ENCODE results near the gene SYT8.

SYT8 gene, protein sequence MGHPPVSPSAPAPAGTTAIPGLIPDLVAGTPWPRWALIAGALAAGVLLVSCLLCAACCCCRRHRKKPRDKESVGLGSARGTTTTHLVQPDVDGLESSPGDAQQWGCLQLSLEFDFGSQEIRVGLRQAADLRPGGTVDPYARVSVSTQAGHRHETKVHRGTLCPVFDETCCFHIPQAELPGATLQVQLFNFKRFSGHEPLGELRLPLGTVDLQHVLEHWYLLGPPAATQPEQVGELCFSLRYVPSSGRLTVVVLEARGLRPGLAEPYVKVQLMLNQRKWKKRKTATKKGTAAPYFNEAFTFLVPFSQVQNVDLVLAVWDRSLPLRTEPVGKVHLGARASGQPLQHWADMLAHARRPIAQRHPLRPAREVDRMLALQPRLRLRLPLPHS

GRCh38 chr11:1834779-1835670 is at the start of gene SYT8:
Gene SYT8 (plus strand): TSS chr11:1834990. CDS start chr11:1835106, 116 bp downstream.
- in situ Hi-C loops (cut with HindIII; ENCODE audit: low pct_ligation_motif_present, low sequenced_read_pairs), result no loop called here
- DNase-seq, result no peak
- Histone ChIP-seq H3K27me3 (replicated peaks) (no peaks in the 10 kb centered on the region), H3K36me3 (replicated peaks) (no peaks in the 10 kb centered on the region), H3K4me3 (ENCODE audit: low read depth, low read length) (no peak within 1 kb of the TSS), H3K27ac (no peak within 1 kb of the TSS)
- no peak for TF ChIP-seq CTCF (IDR thresholded peaks at IDR 0.05; ENCODE audit: low read depth, low read length, missing control alignments)

DNA sequence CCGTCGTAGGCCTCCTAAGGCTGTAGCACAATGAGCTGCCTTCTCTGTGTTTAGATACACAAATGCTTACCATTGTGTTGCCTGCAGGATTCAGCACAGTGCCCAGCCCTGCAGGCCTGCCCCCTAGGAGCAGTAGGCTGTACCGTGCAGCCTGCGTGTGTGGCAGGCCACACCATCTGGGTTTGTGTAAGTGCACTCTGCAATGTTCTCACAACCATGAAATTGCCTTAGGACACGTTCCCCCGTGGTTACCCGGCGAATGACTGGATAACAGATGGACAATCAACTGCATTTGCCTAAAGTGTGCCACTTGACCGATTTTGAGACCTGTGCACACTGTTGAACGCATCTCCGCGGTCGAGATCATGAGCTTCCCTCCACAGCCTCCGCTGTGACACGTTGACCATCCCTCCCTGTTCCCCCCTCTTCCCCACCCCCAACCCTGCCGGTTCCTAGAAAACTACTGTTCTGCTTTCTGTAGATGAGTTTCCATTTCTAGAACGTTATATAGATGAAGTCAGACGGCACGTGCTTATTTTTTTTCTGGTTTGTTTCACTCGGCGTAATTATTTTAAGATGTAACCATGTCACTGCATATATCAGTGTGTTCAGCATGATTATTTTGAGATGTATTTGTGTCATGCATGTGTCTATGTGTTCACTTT is 48.9 kb upstream of the SYT8 start:
- DNase-seq, result no peak
- Histone ChIP-seq H3K4me3 (ENCODE audit: low read depth, low read length) (no peak overlapping the region), H3K27me3 (replicated peaks) (no peaks in the 10 kb centered on the region), H3K27ac (no peak overlapping the region), H3K36me3 (replicated peaks) (no peaks in the 10 kb centered on the region)
- TF ChIP-seq CTCF (IDR thresholded peaks at IDR 0.05; ENCODE audit: low read depth, low read length, missing control alignments), result no peak
- in situ Hi-C loops (cut with HindIII; ENCODE audit: low pct_ligation_motif_present, low sequenced_read_pairs), result no loop called here

- TF ChIP-seq CTCF (IDR thresholded peaks at IDR 0.05; ENCODE audit: low read depth, low read length, missing control alignments), result no peak
- Histone ChIP-seq H3K4me3 (ENCODE audit: low read depth, low read length) (no peak overlapping the region), H3K27me3 (replicated peaks) (no peaks in the 10 kb centered on the region), H3K36me3 (replicated peaks) (no peaks in the 10 kb centered on the region), H3K27ac (no peak overlapping the region)
- in situ Hi-C loops (cut with HindIII; ENCODE audit: low pct_ligation_motif_present, low sequenced_read_pairs), result no loop called here
- DNase-seq, result no peak
Observed at GRCh38 chr11:1786466-1786865, 48.3 kb upstream of the SYT8 start.

- DNase-seq, result no peak
- H3K36me3 ChIP-seq (replicated peaks), result no peaks in the 10 kb centered on the region
- H3K27me3 ChIP-seq (replicated peaks), result peaks cover 8% of the 10 kb centered on the region
- no peak overlapping the region for H3K4me3 ChIP-seq (ENCODE audit: low read depth, low read length)
- in situ Hi-C loops (cut with HindIII; ENCODE audit: low pct_ligation_motif_present, low sequenced_read_pairs), result no loop called here
- no peak overlapping the region for H3K27ac ChIP-seq
- no peak for TF ChIP-seq CTCF (IDR thresholded peaks at IDR 0.05; ENCODE audit: low read depth, low read length, missing control alignments)
Observed at GRCh38 chr11:1791912-1792311, 42.9 kb upstream of the SYT8 start.

GRCh38 chr11:1792461-1792860 is 42.3 kb upstream of the SYT8 start:
- in situ Hi-C loops (cut with HindIII; ENCODE audit: low pct_ligation_motif_present, low sequenced_read_pairs), result no loop called here
- Histone ChIP-seq H3K36me3 (replicated peaks) (no peaks in the 10 kb centered on the region), H3K27ac (no peak overlapping the region), H3K4me3 (ENCODE audit: low read depth, low read length) (no peak overlapping the region), H3K27me3 (replicated peaks) (peaks cover 10% of the 10 kb centered on the region)
- DNase-seq, result no peak
- no peak for TF ChIP-seq CTCF (IDR thresholded peaks at IDR 0.05; ENCODE audit: low read depth, low read length, missing control alignments)

Data from brain microvascular endothelial cell (primary cell).